ENCODE results near the gene CISH. TPM values are rescaled to one million over a fixed set of nuclear protein-coding genes. Genes with fewer than 3 reads are reported as not detected.

CISH gene
- total RNA-seq, 8 experiments from 2014 or later = 0.76 to 5.2 (median 1.8) TPM

DNA sequence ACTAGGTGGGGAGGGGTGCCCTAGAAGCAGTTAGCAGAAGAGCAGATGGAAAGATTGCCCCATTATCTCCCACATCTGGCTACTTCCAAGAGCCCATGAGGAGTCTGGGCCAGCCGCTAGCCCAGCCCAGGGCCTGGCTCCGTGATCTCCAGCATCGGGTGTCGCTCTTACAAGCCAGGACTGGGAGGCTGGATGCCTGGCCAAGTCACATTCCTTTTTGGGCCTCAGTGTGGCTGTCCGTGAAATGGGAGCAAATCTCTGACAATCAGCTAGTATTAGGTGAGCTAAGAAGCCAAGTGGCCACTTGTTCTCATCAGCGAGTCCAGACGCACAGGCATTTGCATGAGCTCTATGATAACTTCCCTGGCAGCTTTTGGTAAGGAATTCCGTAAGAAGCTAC, 39.9 kb upstream of the CISH start:
- in situ Hi-C loops (cut with MboI; ENCODE audit: low pct_unique_long_range_greater_than_20kb in 2 of 9, low sequenced_read_pairs in 9 of 9, unreplicated experiment in 9 of 9) = loop anchor here in 1 of 9 experiments (25.0 kb wide), 1 partner anchor 711 kb away; no protein-coding TSS in a partner anchor
- no peak overlapping the region for H3K4me3 ChIP-seq
- H3K27ac ChIP-seq = no peak overlapping the region
- ATAC-seq (replicated peaks in 6 of 8) = peak in 2 of 8 experiments; percentile 28 to 29
- 68 to 100% (median 85%) methylated on average over 1 to 8 of the region's 8 CpGs; no CpG with 5 or more reads in 4 of the 10 experiments for WGBS, 10 experiments
- peaks cover 25 to 34% of the 10 kb centered on the region in 2 donors for H3K4me1 ChIP-seq (replicated peaks in 1 of 2)

- Histone ChIP-seq H3K4me3 (no peak overlapping the region), H3K27ac (no peak overlapping the region), H3K4me1 (replicated peaks in 1 of 2) (peaks cover 25 to 34% of the 10 kb centered on the region in 2 donors)
- 100% methylated on average over 1 of the region's 1 CpG; no CpG with 5 or more reads in 5 of the 10 experiments for WGBS, 10 experiments
- in situ Hi-C loops (cut with MboI; ENCODE audit: low pct_unique_long_range_greater_than_20kb in 2 of 9, low sequenced_read_pairs in 9 of 9, unreplicated experiment in 9 of 9) = loop anchor here in 1 of 9 experiments (25.0 kb wide), 1 partner anchor 712 kb away; no protein-coding TSS in a partner anchor
- ATAC-seq (replicated peaks in 6 of 8) = no peak
Measured at GRCh38 chr3:50650018-50650417, 38.4 kb upstream of the CISH start.

DNA sequence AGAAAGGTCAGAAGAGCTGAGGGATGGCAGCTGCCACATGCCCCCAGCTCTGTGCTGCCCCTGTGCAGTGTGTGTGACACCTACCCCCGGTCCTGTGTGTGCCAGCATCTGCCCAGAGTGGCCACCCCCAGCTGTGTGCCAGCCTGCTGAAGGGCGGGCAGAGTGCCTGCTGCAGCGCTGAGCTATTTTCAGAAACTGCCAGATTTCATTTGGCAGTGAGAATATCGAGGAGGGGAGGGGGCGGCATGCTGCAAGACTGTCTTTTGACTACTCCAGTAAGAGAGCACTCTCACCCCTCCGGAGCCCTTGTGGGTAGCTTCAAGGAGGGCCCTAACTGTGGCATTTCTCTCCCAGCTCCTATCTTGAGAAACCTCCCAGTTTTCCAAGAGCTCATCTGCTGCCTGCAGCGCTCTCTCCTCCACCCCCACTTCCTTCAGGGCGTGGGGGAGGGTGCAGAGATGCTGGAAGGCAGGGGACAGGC, 37.9 kb upstream of the CISH start:
- in situ Hi-C loops (cut with MboI; ENCODE audit: low pct_unique_long_range_greater_than_20kb in 2 of 9, low sequenced_read_pairs in 9 of 9, unreplicated experiment in 9 of 9) = no loop called here
- peaks cover 25 to 34% of the 10 kb centered on the region in 2 donors for H3K4me1 ChIP-seq (replicated peaks in 1 of 2)
- 50 to 100% (median 100%) methylated on average over 1 to 2 of the region's 8 CpGs; no CpG with 5 or more reads in 4 of the 10 experiments for WGBS, 10 experiments
- ATAC-seq (replicated peaks in 6 of 8) = no peak
- H3K4me3 ChIP-seq = no peak overlapping the region
- peak overlapping the region; percentile 84 to 92 for H3K27ac ChIP-seq

- Histone ChIP-seq H3K4me3 (no peak overlapping the region), H3K4me1 (replicated peaks in 1 of 2) (peaks cover 25 to 34% of the 10 kb centered on the region in 2 donors), H3K27ac (peak overlapping the region; percentile 84 to 92)
- WGBS, 10 experiments = 92 to 100% (median 100%) methylated on average over 1 to 2 of the region's 2 CpGs; no CpG with 5 or more reads in 7 of the 10 experiments
- in situ Hi-C loops (cut with MboI; ENCODE audit: low pct_unique_long_range_greater_than_20kb in 2 of 9, low sequenced_read_pairs in 9 of 9, unreplicated experiment in 9 of 9) = no loop called here
- no peak for ATAC-seq (replicated peaks in 6 of 8)
Measured at GRCh38 chr3:50648944-50649343, 37.4 kb upstream of the CISH start.

GRCh38 chr3:50648313-50648712, 36.7 kb upstream of the CISH start:
- Histone ChIP-seq H3K4me1 (replicated peaks in 1 of 2) (peaks cover 25 to 34% of the 10 kb centered on the region in 2 donors), H3K27ac (peak overlapping the region; percentile 84 to 92), H3K4me3 (no peak overlapping the region)
- ATAC-seq (replicated peaks in 6 of 8) = peak in 7 of 8 experiments; percentile 39 to 97 (median 94)
- in situ Hi-C loops (cut with MboI; ENCODE audit: low pct_unique_long_range_greater_than_20kb in 2 of 9, low sequenced_read_pairs in 9 of 9, unreplicated experiment in 9 of 9) = no loop called here
- 15 to 100% (median 88%) methylated on average over 1 to 4 of the region's 6 CpGs; no CpG with 5 or more reads in 4 of the 10 experiments for WGBS, 10 experiments

DNA sequence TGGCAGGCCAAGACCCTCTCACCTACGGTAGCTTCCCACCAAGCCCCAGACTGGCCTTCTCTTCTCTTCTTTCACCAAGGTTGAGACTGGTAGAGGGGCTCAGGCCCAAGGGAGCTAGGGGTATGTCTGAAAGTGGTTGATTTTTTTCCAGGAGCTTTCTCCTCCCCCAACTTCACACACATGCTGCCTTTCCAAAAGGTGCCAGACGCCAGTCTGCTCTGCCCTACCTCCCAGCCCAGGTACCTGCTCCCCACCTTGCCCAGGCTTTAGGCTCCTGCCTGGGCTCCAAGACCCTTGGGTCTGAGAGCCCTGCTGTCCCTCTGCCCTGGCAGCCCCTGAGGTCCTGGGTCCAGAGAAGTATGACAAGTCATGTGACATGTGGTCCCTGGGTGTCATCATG, 33.8 kb upstream of the CISH start:
- in situ Hi-C loops (cut with MboI; ENCODE audit: low pct_unique_long_range_greater_than_20kb in 2 of 9, low sequenced_read_pairs in 9 of 9, unreplicated experiment in 9 of 9) = no loop called here
- WGBS, 10 experiments = 100% methylated on average over 1 of the region's 2 CpGs; no CpG with 5 or more reads in 7 of the 10 experiments
- H3K27ac ChIP-seq = no peak overlapping the region

DNA sequence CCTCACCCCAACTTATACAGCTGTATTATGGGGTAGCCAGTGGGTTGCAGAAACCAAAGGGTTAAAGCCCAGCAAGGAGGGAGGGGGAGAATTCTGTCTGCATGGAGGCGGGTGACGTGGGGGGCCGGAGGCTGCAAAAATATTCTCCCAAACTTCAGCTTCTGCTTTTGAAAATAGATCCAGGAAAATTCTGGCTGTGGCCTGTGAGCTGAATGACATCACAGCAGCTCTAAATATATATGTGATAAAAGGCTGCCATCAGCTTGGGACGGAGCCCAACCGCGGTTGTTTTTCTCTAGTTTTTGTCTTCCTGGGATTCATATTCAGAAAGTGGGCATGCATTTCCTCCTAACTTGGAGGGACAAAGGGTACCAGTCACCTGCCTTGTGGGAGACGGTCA, 33.0 kb upstream of the CISH start:
- Histone ChIP-seq H3K4me1 (replicated peaks in 1 of 2) (peaks cover 20 to 21% of the 10 kb centered on the region in 2 donors), H3K4me3 (no peak overlapping the region), H3K27ac (no peak overlapping the region)
- no peak for ATAC-seq (replicated peaks in 6 of 8)
- in situ Hi-C loops (cut with MboI; ENCODE audit: low pct_unique_long_range_greater_than_20kb in 2 of 9, low sequenced_read_pairs in 9 of 9, unreplicated experiment in 9 of 9) = no loop called here
- WGBS, 10 experiments = 0 to 100% (median 87%) methylated on average over 1 to 4 of the region's 7 CpGs; no CpG with 5 or more reads in 4 of the 10 experiments

More for the DNA sequence above, 33.8 kb upstream of the CISH start:
- ATAC-seq (replicated peaks in 6 of 8) = no peak
- Histone ChIP-seq H3K4me1 (replicated peaks in 1 of 2) (peaks cover 22 to 23% of the 10 kb centered on the region in 2 donors), H3K4me3 (no peak overlapping the region)

- H3K27ac ChIP-seq = no peak overlapping the region
- no peak overlapping the region for H3K4me3 ChIP-seq
- in situ Hi-C loops (cut with MboI; ENCODE audit: low pct_unique_long_range_greater_than_20kb in 2 of 9, low sequenced_read_pairs in 9 of 9, unreplicated experiment in 9 of 9) = no loop called here
- peaks cover 0 to under 1% of the 10 kb centered on the region in 2 donors for H3K4me1 ChIP-seq (replicated peaks in 1 of 2)
- 80 to 100% (median 100%) methylated on average over 1 of the region's 1 CpG; no CpG with 5 or more reads in 5 of the 10 experiments for WGBS, 10 experiments
- ATAC-seq (replicated peaks in 6 of 8) = no peak
Measured at GRCh38 chr3:50642382-50642781, 30.8 kb upstream of the CISH start.

- ATAC-seq (replicated peaks in 6 of 8) = peak in 2 of 8 experiments; percentile 95
- Histone ChIP-seq H3K4me1 (replicated peaks in 1 of 2) (peaks cover 0 to 9% of the 10 kb centered on the region in 2 donors), H3K27ac (no peak overlapping the region), H3K4me3 (no peak overlapping the region)
- in situ Hi-C loops (cut with MboI; ENCODE audit: low pct_unique_long_range_greater_than_20kb in 2 of 9, low sequenced_read_pairs in 9 of 9, unreplicated experiment in 9 of 9) = no loop called here
- WGBS, 10 experiments = 80 to 100% (median 82%) methylated on average over 1 to 4 of the region's 6 CpGs; no CpG with 5 or more reads in 6 of the 10 experiments
Measured at GRCh38 chr3:50639055-50639494, 27.5 kb upstream of the CISH start.

DNA sequence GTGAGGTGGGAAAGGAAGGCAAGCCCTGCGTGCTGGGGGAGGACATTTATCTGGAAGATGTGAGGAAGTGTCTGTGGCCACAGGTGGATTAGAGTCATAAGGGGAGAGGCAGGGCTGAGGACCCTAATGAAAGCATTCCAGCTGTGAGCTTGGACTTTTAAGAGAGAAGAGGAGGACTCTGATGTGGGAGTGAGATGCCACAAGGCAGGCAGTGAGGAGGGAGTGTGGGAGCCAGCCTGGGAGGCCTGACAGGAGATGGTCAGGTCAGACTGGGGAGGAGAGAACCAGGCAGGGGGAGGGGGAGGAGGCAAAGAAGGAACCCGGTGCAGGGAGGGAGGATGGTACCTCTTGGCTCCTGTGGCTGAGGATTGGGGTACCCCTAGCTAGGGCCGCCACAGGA, 26.4 kb upstream of the CISH start:
- in situ Hi-C loops (cut with MboI; ENCODE audit: low pct_unique_long_range_greater_than_20kb in 2 of 9, low sequenced_read_pairs in 9 of 9, unreplicated experiment in 9 of 9) = no loop called here
- H3K27ac ChIP-seq = no peak overlapping the region
- WGBS, 10 experiments = 67 to 83% (median 82%) methylated on average over 1 of the region's 3 CpGs; no CpG with 5 or more reads in 6 of the 10 experiments
- peaks cover 0 to 9% of the 10 kb centered on the region in 2 donors for H3K4me1 ChIP-seq (replicated peaks in 1 of 2)
- H3K4me3 ChIP-seq = no peak overlapping the region
- no peak for ATAC-seq (replicated peaks in 6 of 8)

GRCh38 chr3:50637011-50637410, 25.4 kb upstream of the CISH start:
- ATAC-seq (replicated peaks in 6 of 8) = no peak
- 56 to 100% (median 80%) methylated on average over 1 to 3 of the region's 4 CpGs; no CpG with 5 or more reads in 6 of the 10 experiments for WGBS, 10 experiments
- in situ Hi-C loops (cut with MboI; ENCODE audit: low pct_unique_long_range_greater_than_20kb in 2 of 9, low sequenced_read_pairs in 9 of 9, unreplicated experiment in 9 of 9) = no loop called here
- H3K4me3 ChIP-seq = no peak overlapping the region
- peaks cover 0 to 9% of the 10 kb centered on the region in 2 donors for H3K4me1 ChIP-seq (replicated peaks in 1 of 2)
- no peak overlapping the region for H3K27ac ChIP-seq

DNA sequence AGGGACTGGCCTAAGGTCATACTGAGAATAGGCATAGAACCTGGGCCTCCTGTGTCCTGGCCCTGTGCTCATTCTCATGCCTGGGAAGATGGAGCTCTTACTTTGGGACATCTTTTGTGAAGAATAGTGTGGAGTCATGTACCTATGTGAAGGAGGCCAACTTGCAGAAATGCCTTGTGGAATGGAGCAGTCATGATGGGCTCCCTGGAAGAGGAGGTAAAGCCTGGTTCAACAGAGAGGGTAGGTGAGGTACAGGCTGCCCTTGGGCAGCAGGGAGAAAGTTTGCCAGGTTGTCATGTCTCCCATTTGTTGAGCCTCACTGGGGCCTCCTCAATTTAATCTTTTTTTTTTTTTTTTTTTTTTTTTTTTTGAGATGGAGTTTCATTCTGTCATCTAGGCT, 23.5 kb upstream of the CISH start:
- no peak for ATAC-seq (replicated peaks in 6 of 8)
- H3K4me3 ChIP-seq = no peak overlapping the region
- H3K27ac ChIP-seq = no peak overlapping the region
- peaks cover 0 to 11% of the 10 kb centered on the region in 2 donors for H3K4me1 ChIP-seq (replicated peaks in 1 of 2)
- in situ Hi-C loops (cut with MboI; ENCODE audit: low pct_unique_long_range_greater_than_20kb in 2 of 9, low sequenced_read_pairs in 9 of 9, unreplicated experiment in 9 of 9) = no loop called here

DNA sequence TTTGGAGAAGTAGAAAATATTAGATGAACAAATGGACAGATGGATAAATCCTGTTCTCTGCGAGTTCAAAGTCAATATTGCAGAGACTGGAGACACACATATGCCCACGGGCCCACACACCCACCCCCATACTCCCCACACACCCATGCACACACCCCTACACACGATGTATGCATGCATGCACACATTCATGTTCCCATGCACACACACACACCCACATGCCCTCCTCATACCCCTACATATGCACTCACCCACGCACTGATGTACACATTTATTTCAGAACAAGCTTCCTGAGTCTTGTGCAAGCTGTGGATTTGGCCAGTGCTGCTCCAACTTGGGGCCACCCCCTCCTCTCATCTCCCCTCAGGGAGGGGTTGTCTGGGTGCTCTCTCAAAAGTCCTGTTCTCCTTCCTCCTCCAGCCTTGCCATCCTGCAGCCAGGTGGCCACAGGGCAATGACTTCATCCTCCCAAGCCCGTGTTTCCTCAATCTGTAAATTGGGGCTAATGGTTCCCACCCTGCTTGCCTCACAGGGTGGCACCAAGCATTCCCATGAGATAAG, 21.7 kb upstream of the CISH start:
- Histone ChIP-seq H3K4me1 (replicated peaks in 1 of 2) (peaks cover 0 to 11% of the 10 kb centered on the region in 2 donors), H3K27ac (no peak overlapping the region), H3K4me3 (no peak overlapping the region)
- ATAC-seq (replicated peaks in 6 of 8) = peak in 3 of 8 experiments; percentile 34 to 64 (median 46)
- in situ Hi-C loops (cut with MboI; ENCODE audit: low pct_unique_long_range_greater_than_20kb in 2 of 9, low sequenced_read_pairs in 9 of 9, unreplicated experiment in 9 of 9) = no loop called here
- 0 to 90% (median 0%) methylated on average over 1 to 2 of the region's 5 CpGs; no CpG with 5 or more reads in 5 of the 10 experiments for WGBS, 10 experiments
